ENCODE measurements around the gene ZNF212. TPM values are rescaled to one million over a fixed set of nuclear protein-coding genes. Genes with fewer than 3 reads are reported as not detected.
A peak's percentile ranks its signal among the peaks of the same experiment; 100 is the strongest.
"Not testable (repeated sequence)": the region's sequence is repeated elsewhere in the genome, so short reads cannot be mapped to it uniquely, and the experiment has no call there.

Gene ZNF212
- total RNA-seq, 1 donor from 2014 or later: 15.8 TPM

- Mint-ChIP-seq H3K36me3 (ENCODE audit: low read depth) (no peaks in the 10 kb centered on the region), H3K27me3 (ENCODE audit: low read depth) (no peaks in the 10 kb centered on the region), H3K4me3 (no peak overlapping the region), H3K27ac (ENCODE audit: unreplicated experiment) (no peak overlapping the region), H3K4me1 (peaks cover 6% of the 10 kb centered on the region), H3K9me3 (no peaks in the 10 kb centered on the region)
- no peak for DNase-seq (ENCODE audit: low read depth, low spot score)
- no peak for TF ChIP-seq CTCF (conservative IDR thresholded peaks at IDR 0.05)
Measured at GRCh38 chr7:149257146-149257545, 17.7 kb downstream of the ZNF212 start.

GRCh38 chr7:149261316-149261828 is 21.9 kb downstream of the ZNF212 start:
- no peak for DNase-seq (ENCODE audit: low read depth, low spot score)
- Mint-ChIP-seq H3K9me3 (no peaks in the 10 kb centered on the region), H3K27ac (ENCODE audit: unreplicated experiment) (no peak overlapping the region), H3K4me3 (peak overlapping the region; percentile 83), H3K27me3 (ENCODE audit: low read depth) (no peaks in the 10 kb centered on the region), H3K36me3 (ENCODE audit: low read depth) (no peaks in the 10 kb centered on the region), H3K4me1 (peaks cover 15% of the 10 kb centered on the region)
- no peak for TF ChIP-seq CTCF (conservative IDR thresholded peaks at IDR 0.05)

- peak; percentile 70 for DNase-seq (ENCODE audit: low read depth, low spot score)
- peak; percentile 88 for TF ChIP-seq CTCF (conservative IDR thresholded peaks at IDR 0.05)
- Mint-ChIP-seq H3K4me3 (peak within 1 kb of the TSS; percentile 83), H3K4me1 (peaks cover 15% of the 10 kb centered on the region), H3K9me3 (no peaks in the 10 kb centered on the region), H3K36me3 (ENCODE audit: low read depth) (peaks cover 3% of the 10 kb centered on the region), H3K27me3 (ENCODE audit: low read depth) (no peaks in the 10 kb centered on the region), H3K27ac (ENCODE audit: unreplicated experiment) (no peak within 1 kb of the TSS)
Measured at GRCh38 chr7:149261829-149262617, 22.6 kb downstream of the ZNF212 start, which contains the start of gene ZNF783. Gene ZNF783 (plus strand): TSS chr7:149262196. CDS start chr7:149262334, 138 bp downstream.

- TF ChIP-seq CTCF (conservative IDR thresholded peaks at IDR 0.05): no peak
- Mint-ChIP-seq H3K4me1 (peaks cover 11% of the 10 kb centered on the region), H3K27ac (ENCODE audit: unreplicated experiment) (no peak overlapping the region), H3K27me3 (ENCODE audit: low read depth) (no peaks in the 10 kb centered on the region), H3K9me3 (no peaks in the 10 kb centered on the region), H3K4me3 (no peak overlapping the region), H3K36me3 (ENCODE audit: low read depth) (peaks cover 17% of the 10 kb centered on the region)
- no peak for DNase-seq (ENCODE audit: low read depth, low spot score)
Measured at GRCh38 chr7:149266451-149266850, 27.0 kb downstream of the ZNF212 start.

GRCh38 chr7:149267733-149268132 is 28.3 kb downstream of the ZNF212 start:
- Mint-ChIP-seq H3K27me3 (ENCODE audit: low read depth) (no peaks in the 10 kb centered on the region), H3K4me3 (no peak overlapping the region), H3K4me1 (peaks cover 9% of the 10 kb centered on the region), H3K27ac (ENCODE audit: unreplicated experiment) (no peak overlapping the region), H3K9me3 (no peaks in the 10 kb centered on the region), H3K36me3 (ENCODE audit: low read depth) (peaks cover 17% of the 10 kb centered on the region)
- no peak for TF ChIP-seq CTCF (conservative IDR thresholded peaks at IDR 0.05)
- DNase-seq (ENCODE audit: low read depth, low spot score): no peak

- H3K4me3 Mint-ChIP-seq; H3K27me3 Mint-ChIP-seq (ENCODE audit: low read depth); H3K9me3 Mint-ChIP-seq; H3K27ac Mint-ChIP-seq (ENCODE audit: unreplicated experiment); DNase-seq (ENCODE audit: low read depth, low spot score); H3K4me1 Mint-ChIP-seq: not testable (repeated sequence)
- H3K36me3 Mint-ChIP-seq (ENCODE audit: low read depth): peaks cover 26% of the 10 kb centered on the region
Measured at GRCh38 chr7:149274424-149274823, 35.0 kb downstream of the ZNF212 start.
